Liver (tissue), 3 donors: ENCODE data around the gene ZNF143.

Experiments
- ATF3 ChIP-seq: IDR thresholded peaks from 2 replicates; pipeline ENCODE4 v1.6.1; 2016; ENCODE audit warnings: antibody characterized with exemption
- CTCF ChIP-seq: fragments of 150-350 bp; IDR thresholded peaks from 2 replicates; pipeline ENCODE4 v1.5.1; 2017; ENCODE audit warnings: improper control_type of control experiment, low read depth, low read length; ENCODE audit not compliant: missing input control
- EGR1 ChIP-seq, 2 donors: IDR thresholded peaks; 2 replicates each; pipeline ENCODE4 v1.6.1; 2016 to 2018; ENCODE audit warnings: antibody characterized with exemption in 2 of 2, low read depth in 2 of 2
- FOXA1 ChIP-seq: IDR thresholded peaks from 2 replicates; pipeline ENCODE4 v1.6.1; 2016; ENCODE audit warnings: antibody characterized with exemption
- FOXA2 ChIP-seq: IDR thresholded peaks from 2 replicates; pipeline ENCODE4 v1.6.1; 2016; ENCODE audit warnings: antibody characterized with exemption
- GABPA ChIP-seq, 2 donors: IDR thresholded peaks in 1 of 2; conservative IDR thresholded peaks in 1 of 2; 2 replicates each; pipeline ENCODE4 v1.6.1; 2016; ENCODE audit warnings: antibody characterized with exemption in 2 of 2, mild to moderate bottlenecking in 1 of 2, moderate library complexity in 1 of 2
- JUND ChIP-seq, 2 donors: IDR thresholded peaks; 2 replicates each; pipeline ENCODE4 v1.6.1; 2016; ENCODE audit warnings: antibody characterized with exemption in 2 of 2
- MAX ChIP-seq: IDR thresholded peaks from 2 replicates; pipeline ENCODE4 v1.6.1; 2016; ENCODE audit warnings: antibody characterized with exemption
- NR2F2 ChIP-seq: IDR thresholded peaks from 2 replicates; pipeline ENCODE4 v1.6.1; 2016; ENCODE audit warnings: antibody characterized with exemption
- RAD21 ChIP-seq, 2 donors: IDR thresholded peaks; 2 replicates each; pipeline ENCODE4 v1.6.1; 2016; ENCODE audit warnings: antibody characterized with exemption in 2 of 2, mild to moderate bottlenecking in 2 of 2
- SP1 ChIP-seq: IDR thresholded peaks from 2 replicates; pipeline ENCODE4 v1.6.1; 2018; ENCODE audit warnings: antibody characterized with exemption, mild to moderate bottlenecking
- TAF1 ChIP-seq: conservative IDR thresholded peaks from 2 replicates; pipeline ENCODE4 v1.6.1; 2016; ENCODE audit warnings: antibody characterized with exemption, mild to moderate bottlenecking
- ZBTB33 ChIP-seq: IDR thresholded peaks from 2 replicates; pipeline ENCODE4 v1.6.1; 2016; ENCODE audit warnings: antibody characterized with exemption
- donor health status: healthy.
- donor health status: healthy.

- TF ChIP-seq GABPA (IDR thresholded peaks at IDR 0.05 in 1 of 2, conservative IDR thresholded peaks at IDR 0.05 in 1 of 2): no peak
- no peak for TF ChIP-seq CTCF
- TF ChIP-seq ZBTB33: no peak
- no peak for TF ChIP-seq ATF3
- TF ChIP-seq JUND (IDR thresholded peaks at IDR 0.05): no peak
- TF ChIP-seq MAX: no peak
- TF ChIP-seq RAD21 (IDR thresholded peaks at IDR 0.05): no peak
- no peak for TF ChIP-seq TAF1
- no peak for TF ChIP-seq EGR1 (IDR thresholded peaks at IDR 0.05; ENCODE audit: low read depth in 2 of 2)
- TF ChIP-seq FOXA2: no peak
- TF ChIP-seq FOXA1: no peak
- TF ChIP-seq NR2F2: no peak
- TF ChIP-seq SP1: no peak
Observed at GRCh38 chr11:9462172-9462799, 1.5 kb downstream of the ZNF143 start.
